Spleen (tissue), 7 donors: ENCODE results near the gene PTTG1IP.

Source experiments
- CTCF ChIP-seq, 11 experiments: fragments of 200-600 bp in 7 of 11; fragments of 450-650 bp in 4 of 11; sonication (generic) in 4 of 11; IDR thresholded peaks in 8 of 11; conservative IDR thresholded peaks in 3 of 11; 1 replicate in 7 of 11; 2 replicates in 4 of 11; pipeline versions ENCODE4 v1.4.0 to v1.8.0; 2016 to 2021; ENCODE audit warnings: antibody characterized with exemption in 11 of 11, inconsistent platforms in 4 of 11, mild to moderate bottlenecking in 1 of 11
- POLR2A ChIP-seq, 3 donors: fragments of 450-650 bp; IDR thresholded peaks; one replicate each; pipeline ENCODE4 v1.5.1; 2017; ENCODE audit warnings: antibody characterized with exemption in 3 of 3, mild to moderate bottlenecking in 1 of 3
- POLR2AphosphoS5 ChIP-seq, 3 donors: sonication (generic); formaldehyde crosslinking; IDR thresholded peaks; one replicate each; pipeline ENCODE4 v1.5.1; 2017; ENCODE audit warnings: antibody characterized with exemption in 3 of 3
- donor health status: DM: no; HTN: no; CAD: no; lungs with moderate emphysema.
- donor health status: DM: no; HTN: no; CAD: no.
- donor health status: DM: no; HTN: no; CAD: no.

- TF ChIP-seq CTCF (IDR thresholded peaks at IDR 0.05 in 8 of 11, conservative IDR thresholded peaks at IDR 0.05 in 3 of 11) (no peak), POLR2A (IDR thresholded peaks at IDR 0.05) (no peak), POLR2AphosphoS5 (IDR thresholded peaks at IDR 0.05) (no peak)
These were observed 42.1 kb downstream of the PTTG1IP start for GRCh38 chr21:44831227-44831860.
